IMR-90 (cell line): ENCODE data around the gene CDH15. TPM values are rescaled to one million over a fixed set of nuclear protein-coding genes. Genes with fewer than 3 reads are reported as not detected.

Experiments
- ATAC-seq: fragments of 200-7000 bp; cut with Tn5 transposase; 2 replicates; pipeline ENCODE4 v1.9.1; 2020; ENCODE audit warnings: low read depth, mild to moderate bottlenecking, moderate library complexity
- BruUV-seq: library from RNA; stranded (reverse); fragments of 400-500 nt; replicated peaks from 2 replicates; lab custom pipeline; 2021; lab: Mats Ljungman, UMichigan
- CTCF ChIA-PET: fragments of 300-600 bp; formaldehyde crosslinking; extraction: SDS; loops from one replicate; lab custom pipeline; 2021; ENCODE audit warnings: antibody characterized with exemption; lab: Yijun Ruan, JAX
- POLR2A ChIA-PET: fragments of 300-600 bp; sonication (Branson Sonifier 250); formaldehyde crosslinking; loops from one replicate; lab custom pipeline; 2022; ENCODE audit warnings: antibody characterized with exemption; ENCODE audit not compliant: unreplicated experiment; lab: Charles Lee
- DNase-seq: peaks from one replicate; pipeline ENCODE4 v3.0.0; 2013
- H2AFZ ChIP-seq: replicated peaks from 2 replicates; pipeline ENCODE3; 2013; ENCODE audit warnings: low read length, mild to moderate bottlenecking; ENCODE audit not compliant: poor library complexity
- H2AK5ac ChIP-seq: 2 replicates; pipeline ENCODE4 v1.6.1; 2013; ENCODE audit warnings: low read depth, low read length, inconsistent platforms
- H2AK9ac ChIP-seq: replicated peaks from 2 replicates; pipeline ENCODE3; 2013; ENCODE audit warnings: mild to moderate bottlenecking, low read depth, low read length, moderate library complexity; ENCODE audit not compliant: poor library complexity
- H2BK120ac ChIP-seq: 2 replicates; pipeline ENCODE4 v1.6.1; 2013; ENCODE audit warnings: low read depth, low read length, inconsistent platforms
- H2BK15ac ChIP-seq: 3 replicates; pipeline ENCODE4 v1.6.1; 2013; ENCODE audit warnings: low read depth, low read length, inconsistent platforms
- H2BK20ac ChIP-seq: 2 replicates; pipeline ENCODE4 v1.6.1; 2013; ENCODE audit warnings: low read depth, mild to moderate bottlenecking, inconsistent platforms, low read length, moderate library complexity
- H2BK5ac ChIP-seq: 2 replicates; pipeline ENCODE4 v1.6.1; 2013; ENCODE audit warnings: mild to moderate bottlenecking, low read depth, low read length, inconsistent platforms; ENCODE audit not compliant: poor library complexity, severe bottlenecking
- H3K14ac ChIP-seq: replicated peaks from 2 replicates; pipeline ENCODE4 v1.6.1; 2013; ENCODE audit warnings: low read depth, low read length, inconsistent platforms
- H3K18ac ChIP-seq: 2 replicates; pipeline ENCODE4 v1.6.1; 2013; ENCODE audit warnings: low read depth, low read length, control low read depth
- H3K23ac ChIP-seq: 2 replicates; pipeline ENCODE4 v1.6.1; 2013; ENCODE audit warnings: low read depth, low read length, inconsistent platforms
- H3K27ac ChIP-seq: 2 replicates; pipeline ENCODE4 v1.5.1; 2013; ENCODE audit warnings: mild to moderate bottlenecking, control low read depth, low read length; ENCODE audit not compliant: insufficient read depth
- H3K27me3 ChIP-seq: 2 replicates; pipeline ENCODE4 v1.6.1; 2013; ENCODE audit warnings: low read length; ENCODE audit not compliant: control insufficient read depth, insufficient read depth
- H3K36me3 ChIP-seq: 2 replicates; pipeline ENCODE4 v1.6.1; 2013; ENCODE audit warnings: low read length, mixed read lengths; ENCODE audit not compliant: control insufficient read depth, insufficient read depth
- H3K4ac ChIP-seq: 2 replicates; pipeline ENCODE4 v1.6.1; 2013; ENCODE audit warnings: low read depth, low read length, inconsistent platforms
- H3K4me1 ChIP-seq: 2 replicates; pipeline ENCODE4 v1.6.1; 2013; ENCODE audit warnings: low read length, mixed read lengths; ENCODE audit not compliant: control insufficient read depth, insufficient read depth
- H3K4me2 ChIP-seq: 2 replicates; pipeline ENCODE4 v1.6.1; 2013; ENCODE audit warnings: low read depth, mild to moderate bottlenecking, control low read depth, low read length, moderate library complexity
- H3K4me3 ChIP-seq: 2 replicates; pipeline ENCODE4 v1.5.1; 2013; ENCODE audit warnings: low read depth, mild to moderate bottlenecking, control low read depth, low read length, moderate library complexity; ENCODE audit not compliant: insufficient read depth
- H3K56ac ChIP-seq: 2 replicates; pipeline ENCODE4 v1.6.1; 2013; ENCODE audit warnings: low read length, inconsistent platforms; ENCODE audit not compliant: insufficient read depth; ENCODE audit errors: extremely low read depth
- H3K79me1 ChIP-seq, 2 experiments: 2 replicates each; pipeline ENCODE4 v1.6.1; 2013; ENCODE audit warnings: low read length in 2 of 2, inconsistent platforms in 1 of 2, low read depth in 1 of 2
- H3K9ac ChIP-seq: 2 replicates; pipeline ENCODE4 v1.6.1; 2013; ENCODE audit warnings: low read depth, low read length, control low read depth
- H3K9me1 ChIP-seq: 2 replicates; pipeline ENCODE4 v1.6.1; 2013; ENCODE audit warnings: low read length, inconsistent platforms; ENCODE audit not compliant: insufficient read depth
- H3K9me3 ChIP-seq: 2 replicates; pipeline ENCODE4 v1.6.1; 2013; ENCODE audit warnings: low read length; ENCODE audit not compliant: control insufficient read depth, insufficient read depth
- H4K20me1 ChIP-seq: 2 replicates; pipeline ENCODE4 v1.6.1; 2013; ENCODE audit warnings: low read length, inconsistent platforms; ENCODE audit not compliant: insufficient read depth
- H4K5ac ChIP-seq: 2 replicates; pipeline ENCODE4 v1.6.1; 2013; ENCODE audit warnings: mild to moderate bottlenecking, low read depth, low read length, control low read depth
- H4K8ac ChIP-seq, 2 experiments: 2 replicates each; pipeline ENCODE4 v1.6.1; 2013; ENCODE audit warnings: low read depth in 2 of 2, low read length in 2 of 2, control low read depth in 1 of 2, inconsistent platforms in 1 of 2
- H4K91ac ChIP-seq: 2 replicates; pipeline ENCODE4 v1.6.1; 2013; ENCODE audit warnings: low read depth, low read length, inconsistent platforms; ENCODE audit not compliant: insufficient read depth
- BHLHE40 ChIP-seq: fragments of 150-350 bp; IDR thresholded peaks from 2 replicates; pipeline ENCODE4 v1.6.1; 2016; ENCODE audit warnings: mild to moderate bottlenecking, low read depth, low read length
- CEBPB ChIP-seq: IDR thresholded peaks from 2 replicates; pipeline ENCODE4 v1.6.1; 2012; ENCODE audit warnings: low read depth, low read length, improper control_type of control experiment
- CHD1 ChIP-seq: IDR thresholded peaks from 2 replicates; pipeline ENCODE4 v1.6.1; 2012; ENCODE audit warnings: low read depth, low read length, improper control_type of control experiment
- CTCF ChIP-seq: conservative IDR thresholded peaks from 2 replicates; pipeline ENCODE4 v1.5.1; 2012; ENCODE audit warnings: mild to moderate bottlenecking, low read depth, low read length, improper control_type of control experiment
- MAFK ChIP-seq: IDR thresholded peaks from 2 replicates; pipeline ENCODE4 v1.6.1; 2012; ENCODE audit warnings: low read depth, low read length, improper control_type of control experiment
- MAZ ChIP-seq: IDR thresholded peaks from 2 replicates; pipeline ENCODE4 v1.6.1; 2012; ENCODE audit warnings: low read depth, mild to moderate bottlenecking, low read length, improper control_type of control experiment, moderate library complexity, borderline replicate concordance
- MXI1 ChIP-seq: IDR thresholded peaks from 2 replicates; pipeline ENCODE4 v1.6.1; 2012; ENCODE audit warnings: low read depth, mild to moderate bottlenecking, low read length, moderate library complexity, borderline replicate concordance
- NFE2L2 ChIP-seq: fragments of 150-350 bp; IDR thresholded peaks from 2 replicates; pipeline ENCODE4 v1.6.1; 2016; ENCODE audit warnings: low read depth, mild to moderate bottlenecking, low read length
- POLR2A ChIP-seq: IDR thresholded peaks from 2 replicates; pipeline ENCODE4 v1.6.1; 2012; ENCODE audit warnings: mild to moderate bottlenecking, low read depth, low read length
- RAD21 ChIP-seq: IDR thresholded peaks from 2 replicates; pipeline ENCODE4 v1.6.1; 2012; ENCODE audit warnings: low read length, improper control_type of control experiment
- RCOR1 ChIP-seq: IDR thresholded peaks from 2 replicates; pipeline ENCODE4 v1.6.1; 2012; ENCODE audit warnings: mild to moderate bottlenecking, low read length, improper control_type of control experiment; ENCODE audit not compliant: insufficient replicate concordance
- RFX5 ChIP-seq: IDR thresholded peaks from 2 replicates; pipeline ENCODE4 v1.8.0; 2012; ENCODE audit warnings: low read depth, mild to moderate bottlenecking, low read length, moderate library complexity
- USF2 ChIP-seq: fragments of 150-350 bp; IDR thresholded peaks from 2 replicates; pipeline ENCODE4 v1.6.1; 2017; ENCODE audit warnings: mild to moderate bottlenecking, antibody characterized with exemption, low read length, low read depth
- WGBS, 2 experiments: methylation state at CpG; one replicate each; pipeline versions ENCODE4 v1.1.5 to v1.1.7; 2013; ENCODE audit warnings: missing lambda C conversion rate in 2 of 2; ENCODE audit not compliant: insufficient read length in 1 of 2; ENCODE audit errors: extremely low coverage in 2 of 2; 5-methylcytosine and 5-hydroxymethylcytosine counted together
- dilution Hi-C: fragments of 300-500 bp; cut with HindIII; formaldehyde crosslinking; loops from one replicate; pipeline ENCODE4 v1.14.3; 2018; ENCODE audit warnings: low sequenced_read_pairs; ENCODE audit not compliant: unreplicated experiment
- in situ Hi-C: fragments of 300-500 bp; cut with MboI; formaldehyde crosslinking; loops from 3 replicates; pipeline ENCODE4 v1.14.3; 2019; ENCODE audit warnings: low sequenced_read_pairs, inconsistent platforms, mixed read lengths
- intact Hi-C: fragments of 100-400 bp; cut with micrococcal nuclease; formaldehyde crosslinking; loops from 2 replicates; pipeline ENCODE4 v1.10.0; 2022
- polyA plus RNA-seq, 3 experiments: library from polyadenylated mRNA; depleted of rRNA; stranded (reverse); fragments of >200 nt; gene quantifications; 2 replicates each; pipeline ENCODE4 v1.2.3, GENCODE V29; 2012; ENCODE audit warnings: low replicate concordance in 1 of 3
- total RNA-seq: library from RNA; depleted of rRNA; stranded (reverse); fragments of >200 nt; gene quantifications from 2 replicates; pipeline ENCODE4 v1.2.3, GENCODE V29; 2012

CDH15 gene
- total and polyA plus RNA-seq, 2 of the 4 experiments (the other 2 are of a cell fraction) = 0.18 to 0.62 TPM

GRCh38 chr16:89130448-89130847 is 41.1 kb upstream of the CDH15 start:
- no peak for ATAC-seq
- BruUV-seq = no TSS peak
- POLR2A ChIA-PET = no interaction called here
- no peak overlapping the region for H2AFZ ChIP-seq
- no peak overlapping the region for H4K91ac ChIP-seq
- H3K9ac ChIP-seq = no peak overlapping the region
- intact Hi-C loops (no loop called here), dilution Hi-C loops (no loop called here), in situ Hi-C loops (no loop called here)
- no peak overlapping the region for H3K4me3 ChIP-seq
- no peak overlapping the region for H2AK9ac ChIP-seq
- no peak overlapping the region for H2AK5ac ChIP-seq
- H3K4me2 ChIP-seq = no peak overlapping the region
- no peak overlapping the region for H3K14ac ChIP-seq
- peaks cover under 1% of the 10 kb centered on the region for H3K9me3 ChIP-seq
- TF ChIP-seq USF2 (no peak), RCOR1 (no peak), CEBPB (no peak), RAD21 (no peak), NFE2L2 (no peak), CTCF (no peak), POLR2A (no peak), CHD1 (no peak), MXI1 (no peak), RFX5 (no peak), MAZ (no peak), MAFK (no peak), BHLHE40 (no peak)
- no peak overlapping the region for H4K8ac ChIP-seq
- no peak overlapping the region for H4K5ac ChIP-seq
- CTCF ChIA-PET = no interaction called here
- no peak overlapping the region for H3K23ac ChIP-seq
- H2BK5ac ChIP-seq = no peak overlapping the region
- H3K27ac ChIP-seq = no peak overlapping the region
- H3K9me1 ChIP-seq = no peaks in the 10 kb centered on the region
- H3K18ac ChIP-seq = no peak overlapping the region
- no peak overlapping the region for H3K56ac ChIP-seq
- peaks cover 3 to 8% of the 10 kb centered on the region in 2 experiments; a peak in 3 of 4 replicates for H3K79me1 ChIP-seq
- H3K36me3 ChIP-seq = peaks cover 32% of the 10 kb centered on the region
- DNase-seq = no peak
- H2BK15ac ChIP-seq = no peak overlapping the region
- no peaks in the 10 kb centered on the region for H3K4me1 ChIP-seq
- H3K4ac ChIP-seq = no peak overlapping the region
- no peaks in the 10 kb centered on the region for H3K27me3 ChIP-seq
- H4K20me1 ChIP-seq = no peaks in the 10 kb centered on the region; the same call in 1 of the 2 replicates
- no peak overlapping the region for H2BK20ac ChIP-seq
- WGBS, 2 experiments = no CpG with 5 or more reads among the region's 5 CpGs
- H2BK120ac ChIP-seq = no peak overlapping the region
